Vagina (tissue), 2 donors: ENCODE measurements around the gene RIPOR1.
"Not testable (repeated sequence)": the region's sequence is repeated elsewhere in the genome, so short reads cannot be mapped to it uniquely, and the experiment has no call there.

ENCODE experiments used
- CTCF ChIP-seq, 3 experiments: fragments of 450-650 bp in 2 of 3; fragments of 200-600 bp in 1 of 3; sonication (generic) in 1 of 3; IDR thresholded peaks; one replicate each; pipeline ENCODE4 v1.5.1; 2017 to 2019; ENCODE audit warnings: antibody characterized with exemption in 3 of 3, mild to moderate bottlenecking in 2 of 3, moderate library complexity in 2 of 3
- POLR2AphosphoS5 ChIP-seq, 2 donors: sonication (generic); formaldehyde crosslinking; IDR thresholded peaks; one replicate each; pipeline ENCODE4 v1.9.0; 2017; ENCODE audit warnings: antibody characterized with exemption in 2 of 2, mild to moderate bottlenecking in 2 of 2, low read depth in 1 of 2; ENCODE audit not compliant: insufficient read depth in 1 of 2

- not testable (repeated sequence) for TF ChIP-seq POLR2AphosphoS5 (IDR thresholded peaks at IDR 0.05; ENCODE audit: insufficient read depth in 1 of 2, low read depth in 1 of 2); CTCF (IDR thresholded peaks at IDR 0.05)
These were observed 5.4 kb downstream of the RIPOR1 start for GRCh38 chr16:67533987-67534386.
